OCI-LY7 (cell line): ENCODE data around the gene PWP1.

Source experiments
- CTCF ChIP-seq: fragments of 200-600 bp; sonication (generic); conservative IDR thresholded peaks from 2 replicates; pipeline ENCODE4 v1.5.1; 2014; ENCODE audit warnings: mild to moderate bottlenecking, antibody characterized with exemption, low read length, moderate library complexity, mixed read lengths
- EZH2phosphoT487 ChIP-seq: fragments of 200-600 bp; sonication (generic); IDR thresholded peaks from 2 replicates; pipeline ENCODE4 v1.6.1; 2018; ENCODE audit warnings: low read depth, borderline replicate concordance, mild to moderate bottlenecking, mixed run types, antibody characterized with exemption, low read length, moderate library complexity, mixed read lengths

GRCh38 chr12:107660235-107660634 is 25.4 kb upstream of the PWP1 start:
- no peak for TF ChIP-seq CTCF
- TF ChIP-seq EZH2phosphoT487: no peak
